ENCODE results near the gene CPNE4. TPM values are rescaled to one million over a fixed set of nuclear protein-coding genes. Genes with fewer than 3 reads are reported as not detected.
A peak's percentile ranks its signal among the peaks of the same experiment; 100 is the strongest.

The CPNE4 gene
- total and polyA plus RNA-seq, 7 experiments from 2014 or later = not detected

DNA sequence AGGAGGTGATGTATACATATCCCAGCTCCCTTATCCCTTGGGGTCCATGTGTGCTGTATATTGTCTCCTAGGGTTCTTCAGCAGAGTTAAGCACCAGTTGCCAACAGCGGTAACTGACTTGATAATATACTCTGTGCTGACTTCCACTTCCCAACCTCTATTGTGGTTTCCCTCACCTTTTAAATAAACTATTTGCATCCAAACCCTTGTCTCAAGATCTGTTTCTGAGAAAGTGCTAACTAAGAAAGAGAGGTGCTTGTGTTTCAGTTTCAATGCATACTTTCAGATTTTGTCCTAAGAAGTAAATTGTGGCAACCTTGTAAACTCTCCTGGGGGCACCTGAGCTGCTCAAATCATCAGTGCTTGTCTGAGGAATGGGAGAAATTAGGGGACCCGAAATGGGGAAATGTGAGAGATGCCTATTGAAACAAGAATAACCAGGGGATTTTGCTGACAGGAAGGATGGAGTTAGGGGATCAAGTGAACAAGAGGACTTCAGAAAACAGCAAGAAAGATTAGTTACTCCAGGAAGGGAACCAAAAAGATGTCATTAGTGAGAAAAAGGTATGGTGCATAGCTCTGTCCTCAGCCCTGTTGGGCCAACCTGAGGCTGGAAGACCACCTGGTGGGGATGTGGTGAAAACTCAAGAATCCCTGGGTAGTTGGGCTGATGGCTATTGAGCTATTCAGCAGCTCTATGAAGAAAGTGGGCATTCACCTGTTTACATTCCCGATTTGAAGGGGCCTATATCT lies 481.1 kb downstream of the CPNE4 start:
- Mint-ChIP-seq H3K36me3 (no peaks in the 10 kb centered on the region), H3K27me3 (peaks cover 12 to 45% (median 29%) of the 10 kb centered on the region in 5 donors), H3K9me3 (no peaks in the 10 kb centered on the region), H3K27ac (no peak overlapping the region), H3K4me3 (peak overlapping the region in 1 of 10 donors; percentile 1), H3K4me1 (peaks cover 0 to 15% (median 0%) of the 10 kb centered on the region in 7 donors)
- H3K4me3 ChIP-seq (ENCODE audit: low read length) = no peak overlapping the region
- no peaks in the 10 kb centered on the region for H3K27me3 ChIP-seq (ENCODE audit: control insufficient read depth in 2 of 2, insufficient read depth in 2 of 2, low read length in 2 of 2)
- intact Hi-C loops (cut with micrococcal nuclease) = no loop called here
- DNase-seq (no peak), ATAC-seq (no peak)
- H3K27ac ChIP-seq (ENCODE audit: low read depth, low read length) = no peak overlapping the region
- ChIA-PET CTCF (no interaction called here), POLR2A (no interaction called here)
- no peaks in the 10 kb centered on the region for H3K4me1 ChIP-seq (ENCODE audit: control insufficient read depth in 2 of 2, insufficient read depth in 2 of 2, low read length in 2 of 2)
- no peaks in the 10 kb centered on the region for H3K36me3 ChIP-seq (ENCODE audit: control insufficient read depth in 2 of 3, insufficient read depth in 3 of 3, low read length in 3 of 3)
- no peaks in the 10 kb centered on the region for H3K9me3 ChIP-seq (ENCODE audit: control insufficient read depth in 2 of 3, low read length in 3 of 3)

DNA sequence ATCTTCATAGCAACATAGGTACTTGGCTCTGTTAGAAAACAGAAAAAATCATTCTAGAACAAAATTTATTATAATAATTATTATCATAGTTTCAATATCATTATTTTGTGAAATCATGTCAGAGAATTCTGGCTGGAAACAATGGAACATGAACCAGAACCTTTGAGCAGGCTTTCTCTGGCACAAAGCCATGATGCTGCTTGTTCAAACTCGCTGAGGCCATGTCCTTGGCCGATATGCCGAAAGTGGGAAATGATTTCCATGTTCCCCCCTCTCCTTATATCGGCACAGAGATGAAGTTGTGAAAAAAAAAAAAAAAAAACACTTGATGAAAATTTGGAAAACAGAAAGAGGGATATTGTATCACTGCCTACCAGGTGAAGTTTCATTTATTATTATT lies 483.1 kb downstream of the CPNE4 start:
- ATAC-seq (no peak), DNase-seq (no peak)
- peaks cover 0 to 15% (median 0%) of the 10 kb centered on the region in 7 donors for H3K4me1 Mint-ChIP-seq
- intact Hi-C loops (cut with micrococcal nuclease) = no loop called here
- peaks cover 14 to 44% (median 27%) of the 10 kb centered on the region in 5 donors for H3K27me3 Mint-ChIP-seq
- Histone ChIP-seq H3K36me3 (ENCODE audit: control insufficient read depth in 2 of 3, insufficient read depth in 3 of 3, low read length in 3 of 3) (no peaks in the 10 kb centered on the region), H3K9me3 (ENCODE audit: control insufficient read depth in 2 of 3, low read length in 3 of 3) (no peaks in the 10 kb centered on the region), H3K4me3 (ENCODE audit: low read length) (no peak overlapping the region), H3K4me1 (ENCODE audit: control insufficient read depth in 2 of 2, insufficient read depth in 2 of 2, low read length in 2 of 2) (no peaks in the 10 kb centered on the region), H3K27ac (ENCODE audit: low read depth, low read length) (no peak overlapping the region), H3K27me3 (ENCODE audit: control insufficient read depth in 2 of 2, insufficient read depth in 2 of 2, low read length in 2 of 2) (no peaks in the 10 kb centered on the region)
- H3K9me3 Mint-ChIP-seq = no peaks in the 10 kb centered on the region
- ChIA-PET POLR2A (no interaction called here), CTCF (no interaction called here)
- H3K27ac Mint-ChIP-seq = no peak overlapping the region
- no peak overlapping the region for H3K4me3 Mint-ChIP-seq
- no peaks in the 10 kb centered on the region for H3K36me3 Mint-ChIP-seq

DNA sequence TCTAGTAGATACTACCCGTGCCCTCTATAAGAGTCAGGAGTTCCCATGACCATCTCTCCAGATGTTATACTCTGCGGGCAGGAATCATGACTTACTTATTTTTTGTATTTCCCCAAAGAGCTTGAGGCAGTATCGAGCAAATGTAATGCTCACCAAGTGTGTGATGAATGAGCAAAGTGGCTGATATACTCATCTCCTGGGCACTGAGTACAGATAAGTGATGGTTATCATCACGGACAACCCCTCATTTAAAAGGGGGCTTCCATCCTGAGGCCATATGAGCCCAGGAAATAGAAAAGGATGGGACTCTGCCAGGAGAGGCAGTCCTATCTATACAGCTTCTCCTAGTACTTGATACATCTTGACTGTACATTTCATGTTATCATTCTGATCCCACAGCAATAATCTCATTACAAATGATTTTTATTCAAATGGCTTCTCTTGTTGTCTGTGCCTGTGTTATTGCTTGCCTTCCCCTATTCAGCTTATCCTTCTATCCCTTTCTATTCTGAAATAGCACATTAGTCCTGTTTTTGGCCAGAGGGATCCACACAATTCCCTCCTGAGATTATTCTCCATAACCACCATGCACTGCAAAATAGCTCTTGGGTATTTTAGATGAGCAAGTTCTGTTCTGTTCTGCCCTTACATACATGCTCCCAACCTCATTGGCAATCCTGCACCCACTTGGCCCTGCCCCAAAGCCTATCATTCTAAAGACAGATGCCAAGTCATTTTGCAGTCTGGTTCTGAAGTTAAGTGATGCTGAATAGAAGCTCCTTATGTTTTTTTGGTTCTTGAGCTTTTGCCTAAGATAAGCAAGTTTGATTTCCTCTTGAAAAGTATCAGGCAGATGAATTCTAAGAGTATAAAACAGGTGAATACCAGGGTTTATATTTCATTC lies 484.0 kb downstream of the CPNE4 start:
- no peaks in the 10 kb centered on the region for H3K27me3 ChIP-seq (ENCODE audit: control insufficient read depth in 2 of 2, insufficient read depth in 2 of 2, low read length in 2 of 2)
- no peaks in the 10 kb centered on the region for H3K36me3 ChIP-seq (ENCODE audit: control insufficient read depth in 2 of 3, insufficient read depth in 3 of 3, low read length in 3 of 3)
- no peak overlapping the region for H3K4me3 ChIP-seq (ENCODE audit: low read length)
- ChIA-PET CTCF (no interaction called here), POLR2A (no interaction called here)
- H3K4me1 ChIP-seq (ENCODE audit: control insufficient read depth in 2 of 2, insufficient read depth in 2 of 2, low read length in 2 of 2) = no peaks in the 10 kb centered on the region
- H3K27me3 Mint-ChIP-seq = peaks cover 14 to 45% (median 25%) of the 10 kb centered on the region in 5 donors
- DNase-seq = no peak
- H3K36me3 Mint-ChIP-seq = no peaks in the 10 kb centered on the region
- peaks cover 0 to 15% (median 0%) of the 10 kb centered on the region in 7 donors for H3K4me1 Mint-ChIP-seq
- H3K27ac ChIP-seq (ENCODE audit: low read depth, low read length) = no peak overlapping the region
- no peaks in the 10 kb centered on the region for H3K9me3 ChIP-seq (ENCODE audit: control insufficient read depth in 2 of 3, low read length in 3 of 3)
- no peak for ATAC-seq
- no peaks in the 10 kb centered on the region for H3K9me3 Mint-ChIP-seq
- no peak overlapping the region for H3K27ac Mint-ChIP-seq
- intact Hi-C loops (cut with micrococcal nuclease) = no loop called here
- no peak overlapping the region for H3K4me3 Mint-ChIP-seq

DNA sequence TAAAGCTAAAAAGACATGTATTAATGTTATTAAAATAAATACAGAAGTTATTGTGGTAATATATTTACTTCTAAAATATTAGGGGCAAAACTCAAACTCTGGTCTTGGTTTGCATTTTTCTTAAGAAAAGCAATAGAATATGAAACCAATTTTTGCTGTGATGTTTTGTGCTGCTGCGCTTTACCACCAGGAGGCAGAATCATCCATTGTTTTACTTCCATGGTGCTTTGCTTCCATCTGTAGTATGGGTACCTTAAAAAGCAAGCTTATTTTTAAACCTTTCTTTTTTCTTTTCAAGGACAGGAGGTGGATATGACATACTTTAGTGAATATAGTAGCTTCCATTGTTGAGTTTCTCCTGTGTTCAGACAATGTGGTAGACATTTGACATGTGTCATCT lies 485.5 kb downstream of the CPNE4 start:
- H3K27me3 ChIP-seq (ENCODE audit: control insufficient read depth in 2 of 2, insufficient read depth in 2 of 2, low read length in 2 of 2) = no peaks in the 10 kb centered on the region
- DNase-seq = no peak
- H3K27me3 Mint-ChIP-seq = peaks cover 14 to 45% (median 29%) of the 10 kb centered on the region in 5 donors
- no peak overlapping the region for H3K27ac ChIP-seq (ENCODE audit: low read depth, low read length)
- H3K4me3 ChIP-seq (ENCODE audit: low read length) = no peak overlapping the region
- H3K27ac Mint-ChIP-seq = no peak overlapping the region
- no peaks in the 10 kb centered on the region for H3K4me1 ChIP-seq (ENCODE audit: control insufficient read depth in 2 of 2, insufficient read depth in 2 of 2, low read length in 2 of 2)
- H3K9me3 ChIP-seq (ENCODE audit: control insufficient read depth in 2 of 3, low read length in 3 of 3) = no peaks in the 10 kb centered on the region
- H3K36me3 Mint-ChIP-seq = no peaks in the 10 kb centered on the region
- no peak for ATAC-seq
- H3K36me3 ChIP-seq (ENCODE audit: control insufficient read depth in 2 of 3, insufficient read depth in 3 of 3, low read length in 3 of 3) = no peaks in the 10 kb centered on the region
- ChIA-PET CTCF (no interaction called here), POLR2A (no interaction called here)
- intact Hi-C loops (cut with micrococcal nuclease) = loop anchor here in 1 of 2 donors (5.0 kb wide), 1 partner anchor 517 kb away; no protein-coding TSS in a partner anchor
- peaks cover 0 to 15% (median 0%) of the 10 kb centered on the region in 7 donors for H3K4me1 Mint-ChIP-seq
- no peaks in the 10 kb centered on the region for H3K9me3 Mint-ChIP-seq
- H3K4me3 Mint-ChIP-seq = no peak overlapping the region

DNA sequence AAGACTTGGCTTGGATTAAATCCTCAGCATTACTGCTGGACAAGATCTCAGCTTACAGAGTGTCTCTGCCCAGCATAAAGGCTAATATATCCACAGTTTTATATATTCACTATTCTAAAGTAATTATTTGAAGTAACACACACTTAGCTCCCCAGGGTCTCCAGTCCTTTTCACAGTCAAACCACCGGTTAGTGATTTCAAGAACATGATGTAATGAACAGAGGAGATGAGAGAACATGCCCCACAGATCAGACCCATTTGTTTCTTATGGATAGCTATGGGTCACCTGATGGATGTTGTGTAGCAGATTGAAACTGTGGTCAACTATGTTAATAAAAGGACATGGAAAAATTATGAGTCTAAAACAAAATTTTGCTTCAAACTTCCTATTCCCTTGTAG lies 487.2 kb downstream of the CPNE4 start:
- POLR2A ChIA-PET = no interaction called here
- DNase-seq = no peak
- Mint-ChIP-seq H3K27me3 (peaks cover 14 to 37% (median 23%) of the 10 kb centered on the region in 5 donors), H3K9me3 (no peaks in the 10 kb centered on the region), H3K4me1 (peaks cover 0 to 4% (median 0%) of the 10 kb centered on the region in 7 donors), H3K27ac (no peak overlapping the region), H3K4me3 (no peak overlapping the region), H3K36me3 (no peaks in the 10 kb centered on the region)
- Histone ChIP-seq H3K36me3 (ENCODE audit: control insufficient read depth in 2 of 3, insufficient read depth in 3 of 3, low read length in 3 of 3) (no peaks in the 10 kb centered on the region), H3K4me3 (ENCODE audit: low read length) (no peak overlapping the region), H3K9me3 (ENCODE audit: control insufficient read depth in 2 of 3, low read length in 3 of 3) (no peaks in the 10 kb centered on the region), H3K4me1 (ENCODE audit: control insufficient read depth in 2 of 2, insufficient read depth in 2 of 2, low read length in 2 of 2) (no peaks in the 10 kb centered on the region), H3K27ac (ENCODE audit: low read depth, low read length) (no peak overlapping the region), H3K27me3 (ENCODE audit: control insufficient read depth in 2 of 2, insufficient read depth in 2 of 2, low read length in 2 of 2) (no peaks in the 10 kb centered on the region)
- CTCF ChIA-PET = no interaction called here
- no peak for ATAC-seq
- intact Hi-C loops (cut with micrococcal nuclease) = loop anchor here in 1 of 2 donors (5.0 kb wide), 1 partner anchor 515 kb away; no protein-coding TSS in a partner anchor

DNA sequence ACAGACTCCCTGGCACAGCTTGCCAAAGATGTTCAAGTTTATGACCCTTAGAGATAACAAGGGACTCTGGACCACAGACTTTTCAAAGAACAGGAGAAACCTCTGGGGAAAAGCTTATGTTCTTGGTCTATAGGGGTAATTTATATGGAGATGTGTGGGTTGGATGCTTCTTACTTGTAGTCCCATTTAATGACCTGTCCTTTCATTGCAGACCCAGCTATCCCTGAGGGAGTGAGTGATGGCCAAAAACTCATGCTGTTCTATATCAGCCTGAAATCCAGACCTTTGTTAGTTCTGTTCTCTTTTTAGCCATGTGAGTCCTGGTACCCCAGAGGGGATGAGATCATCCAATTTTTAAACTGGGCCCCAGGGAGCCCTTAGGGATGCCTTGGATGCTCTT lies 488.4 kb downstream of the CPNE4 start:
- Mint-ChIP-seq H3K36me3 (no peaks in the 10 kb centered on the region), H3K4me1 (no peaks in the 10 kb centered on the region), H3K9me3 (no peaks in the 10 kb centered on the region), H3K27ac (no peak overlapping the region), H3K4me3 (no peak overlapping the region), H3K27me3 (peaks cover 14 to 37% (median 26%) of the 10 kb centered on the region in 5 donors)
- POLR2A ChIA-PET = no interaction called here
- Histone ChIP-seq H3K9me3 (ENCODE audit: control insufficient read depth in 2 of 3, low read length in 3 of 3) (no peaks in the 10 kb centered on the region), H3K27ac (ENCODE audit: low read depth, low read length) (no peak overlapping the region), H3K36me3 (ENCODE audit: control insufficient read depth in 2 of 3, insufficient read depth in 3 of 3, low read length in 3 of 3) (no peaks in the 10 kb centered on the region), H3K27me3 (ENCODE audit: control insufficient read depth in 2 of 2, insufficient read depth in 2 of 2, low read length in 2 of 2) (no peaks in the 10 kb centered on the region), H3K4me3 (ENCODE audit: low read length) (no peak overlapping the region), H3K4me1 (ENCODE audit: control insufficient read depth in 2 of 2, insufficient read depth in 2 of 2, low read length in 2 of 2) (no peaks in the 10 kb centered on the region)
- intact Hi-C loops (cut with micrococcal nuclease) = loop anchor here in 1 of 2 donors (5.0 kb wide), 1 partner anchor 514 kb away; no protein-coding TSS in a partner anchor
- no peak for ATAC-seq
- DNase-seq = no peak
- CTCF ChIA-PET = no interaction called here
